MCF 10A (cell line): ENCODE data around the gene XYLT1. TPM values are rescaled to one million over a fixed set of nuclear protein-coding genes. Genes with fewer than 3 reads are reported as not detected.
"Not testable (repeated sequence)": the region's sequence is repeated elsewhere in the genome, so short reads cannot be mapped to it uniquely, and the experiment has no call there.

ENCODE experiments used
- BruUV-seq: library from RNA; stranded (reverse); fragments of 400-500 nt; replicated peaks from 2 replicates; lab custom pipeline; 2021; lab: Mats Ljungman, UMichigan
- CTCF ChIA-PET: fragments of 300-600 bp; sonication (Branson Sonifier 250); formaldehyde crosslinking; extraction: SDS; loops from one replicate; lab custom pipeline; 2021; ENCODE audit warnings: antibody characterized with exemption, inconsistent platforms; lab: Yijun Ruan, JAX
- POLR2A ChIA-PET: fragments of 300-600, 350-650 bp; sonication (Branson Sonifier 250); formaldehyde crosslinking; extraction: SDS; loops from one replicate; lab custom pipeline; 2020; ENCODE audit warnings: antibody characterized with exemption, inconsistent platforms; lab: Yijun Ruan, JAX
- DNase-seq: peaks from one replicate; pipeline ENCODE4 v3.0.0-alpha.2; 2018; ENCODE audit not compliant: unreplicated experiment
- H3K27ac Mint-ChIP-seq: one replicate; pipeline ENCODE4 v1.8.0; 2022; ENCODE audit warnings: mild to moderate bottlenecking, low read depth, mixed read lengths; ENCODE audit not compliant: unreplicated experiment
- H3K27me3 Mint-ChIP-seq: one replicate; pipeline ENCODE4 v1.8.0; 2022; ENCODE audit warnings: mixed read lengths; ENCODE audit not compliant: insufficient read depth, unreplicated experiment
- H3K36me3 Mint-ChIP-seq: one replicate; pipeline ENCODE4 v1.8.0; 2022; ENCODE audit warnings: mild to moderate bottlenecking, moderate library complexity, mixed read lengths; ENCODE audit not compliant: insufficient read depth, unreplicated experiment
- H3K4me1 Mint-ChIP-seq: one replicate; pipeline ENCODE4 v1.8.0; 2022; ENCODE audit warnings: mixed read lengths; ENCODE audit not compliant: insufficient read depth, unreplicated experiment
- H3K4me3 Mint-ChIP-seq: one replicate; pipeline ENCODE4 v1.8.0; 2022; ENCODE audit warnings: mild to moderate bottlenecking, moderate library complexity, mixed read lengths; ENCODE audit not compliant: unreplicated experiment
- H3K9me3 Mint-ChIP-seq: one replicate; pipeline ENCODE4 v1.8.0; 2022; ENCODE audit warnings: mixed read lengths; ENCODE audit not compliant: unreplicated experiment
- CTCF ChIP-seq: fragments of 200-600 bp; IDR thresholded peaks from one replicate; pipeline ENCODE4 v1.8.0; 2022; ENCODE audit warnings: antibody characterized with exemption, mild to moderate bottlenecking; ENCODE audit not compliant: unreplicated experiment
- intact Hi-C: fragments of 100-400 bp; cut with micrococcal nuclease; formaldehyde crosslinking; loops from 2 replicates; pipeline ENCODE4 v1.14.1; 2022
- total RNA-seq: library from RNA; stranded (reverse); gene quantifications from 2 replicates; pipeline ENCODE4 v1.2.3, GENCODE V29; 2022

XYLT1 gene
- total RNA-seq, 1 experiment from 2014 or later, result not detected

GRCh38 chr16:17335826-17336529 is 134.8 kb downstream of the XYLT1 start:
- Mint-ChIP-seq H3K4me3 (no peak overlapping the region), H3K4me1 (no peaks in the 10 kb centered on the region), H3K27ac (no peak overlapping the region), H3K9me3 (peaks cover 30% of the 10 kb centered on the region), H3K27me3 (no peaks in the 10 kb centered on the region), H3K36me3 (no peaks in the 10 kb centered on the region)
- intact Hi-C loops, result no loop called here
- BruUV-seq, result no TSS peak
- CTCF ChIA-PET, result interaction anchor here (0.8 kb wide), 1 partner anchor 416 kb away, joined by 3 read pairs; no protein-coding TSS in a partner anchor
- POLR2A ChIA-PET, result no interaction called here
- no peak for TF ChIP-seq CTCF
- no peak for DNase-seq

GRCh38 chr16:17335406-17335805 is 135.4 kb downstream of the XYLT1 start:
- BruUV-seq, DNase-seq, H3K4me1 Mint-ChIP-seq, H3K36me3 Mint-ChIP-seq, POLR2A ChIA-PET, H3K4me3 Mint-ChIP-seq, H3K27ac Mint-ChIP-seq, H3K27me3 Mint-ChIP-seq, intact Hi-C loops: not testable (repeated sequence)
- H3K9me3 Mint-ChIP-seq, result peaks cover 28% of the 10 kb centered on the region
- CTCF ChIA-PET, result interaction anchor here (0.8 kb wide), 1 partner anchor 417 kb away, joined by 3 read pairs; no protein-coding TSS in a partner anchor

GRCh38 chr16:17334096-17334495 is 136.7 kb downstream of the XYLT1 start:
- intact Hi-C loops, result no loop called here
- peak; percentile 2 for DNase-seq
- no peaks in the 10 kb centered on the region for H3K36me3 Mint-ChIP-seq
- ChIA-PET CTCF (no interaction called here), POLR2A (no interaction called here)
- no peak overlapping the region for H3K4me3 Mint-ChIP-seq
- H3K9me3 Mint-ChIP-seq, result peaks cover 20% of the 10 kb centered on the region
- no TSS peak for BruUV-seq
- no peak for TF ChIP-seq CTCF
- H3K27ac Mint-ChIP-seq, result no peak overlapping the region
- H3K4me1 Mint-ChIP-seq, result no peaks in the 10 kb centered on the region
- no peaks in the 10 kb centered on the region for H3K27me3 Mint-ChIP-seq

GRCh38 chr16:17333229-17333628 is 137.5 kb downstream of the XYLT1 start:
- H3K27ac Mint-ChIP-seq, result no peak overlapping the region
- no peaks in the 10 kb centered on the region for H3K4me1 Mint-ChIP-seq
- BruUV-seq, result no TSS peak
- H3K36me3 Mint-ChIP-seq, result no peaks in the 10 kb centered on the region
- intact Hi-C loops, result no loop called here
- ChIA-PET POLR2A (no interaction called here), CTCF (interaction anchor here (0.6 kb wide), 1 partner anchor 294 kb away, joined by 3 read pairs; no protein-coding TSS in a partner anchor)
- H3K27me3 Mint-ChIP-seq, result no peaks in the 10 kb centered on the region
- peaks cover 15% of the 10 kb centered on the region for H3K9me3 Mint-ChIP-seq
- TF ChIP-seq CTCF, result no peak
- no peak overlapping the region for H3K4me3 Mint-ChIP-seq
- DNase-seq, result no peak
